NCI-H1417 treated with DMSO at 0.1 percent for 48 hours (cell line): ENCODE results near the gene VPS13D.
"Not testable (repeated sequence)": the region's sequence is repeated elsewhere in the genome, so short reads cannot be mapped to it uniquely, and the experiment has no call there.

ENCODE experiments used
- DNase-seq: peaks from one replicate; lab custom pipeline; 2025; lab: John Stamatoyannopoulos, UW

VPS13D gene

DNA sequence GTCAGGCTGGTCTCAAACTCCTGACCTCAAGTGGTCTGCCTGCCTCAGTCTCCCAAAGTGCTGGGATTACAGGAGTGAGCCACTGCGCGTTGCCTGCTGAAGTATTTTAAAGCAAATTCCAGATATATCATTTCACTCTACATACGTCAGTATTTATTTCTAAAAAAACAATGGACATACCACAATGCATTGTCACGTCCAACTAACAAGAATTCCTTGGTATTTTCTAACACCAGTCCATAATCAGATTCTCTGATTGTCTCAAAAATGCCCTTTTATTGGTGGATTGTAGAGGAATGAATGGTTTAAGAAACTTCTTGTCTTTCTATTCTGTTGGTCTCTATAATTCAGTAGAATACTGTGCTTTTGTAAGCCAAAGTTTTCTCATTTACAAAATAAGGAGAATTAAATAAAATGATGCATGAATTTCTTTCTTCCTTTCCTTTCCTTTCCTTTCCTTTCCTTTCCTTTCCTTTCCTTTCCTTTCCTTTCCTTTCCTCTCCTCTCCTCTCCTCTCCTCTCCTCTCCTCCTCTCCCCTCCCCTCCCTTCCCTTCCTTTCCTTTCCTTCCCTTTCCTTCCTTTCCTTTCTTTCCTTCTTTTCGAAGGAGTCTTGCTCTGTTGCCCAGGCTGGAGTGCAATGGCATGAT lies 55.8 kb downstream of the VPS13D start:
- no peak for DNase-seq

DNA sequence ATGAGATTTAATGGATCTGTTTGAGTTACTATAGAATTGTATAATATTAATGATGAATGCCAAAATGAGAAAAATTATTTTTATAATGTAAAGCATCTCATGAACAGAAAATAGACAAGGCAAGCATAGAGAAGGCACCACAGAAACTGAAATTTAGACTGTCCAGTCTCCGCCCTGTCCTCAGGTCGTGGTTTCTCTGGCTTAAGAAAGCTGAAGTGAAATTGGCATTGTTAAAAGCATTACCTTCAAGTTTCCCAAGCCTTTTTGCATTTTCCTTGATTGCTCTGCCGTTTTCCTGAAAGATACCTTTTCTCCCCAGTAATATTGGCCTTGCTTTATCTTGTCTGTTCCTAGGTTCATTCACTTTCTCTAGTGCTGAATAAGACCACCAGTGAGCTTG lies 58.0 kb downstream of the VPS13D start:
- DNase-seq, result no peak

- DNase-seq, result no peak
These were observed 61.0 kb downstream of the VPS13D start for GRCh38 chr1:12290828-12291227.

- DNase-seq, result no peak
These were observed 63.6 kb downstream of the VPS13D start for GRCh38 chr1:12293416-12293815.

DNA sequence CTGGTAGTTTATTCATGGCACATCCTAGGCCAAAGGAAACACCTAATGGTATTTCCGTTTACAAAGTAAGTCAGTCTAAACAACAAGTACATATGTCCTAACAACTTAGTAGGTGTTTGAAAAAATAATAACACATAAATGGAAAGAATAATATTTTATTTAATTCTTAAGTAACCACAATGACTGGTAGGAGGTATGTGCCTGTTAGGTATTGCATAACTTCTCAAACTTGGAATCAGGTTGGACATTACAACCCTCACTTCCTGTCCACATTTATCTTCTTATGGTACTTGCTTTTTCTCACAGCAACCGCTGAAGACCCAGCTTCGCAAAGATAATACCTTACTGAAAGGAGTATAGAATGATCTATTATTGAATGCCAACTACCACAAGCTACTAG lies 64.2 kb downstream of the VPS13D start:
- no peak for DNase-seq

DNA sequence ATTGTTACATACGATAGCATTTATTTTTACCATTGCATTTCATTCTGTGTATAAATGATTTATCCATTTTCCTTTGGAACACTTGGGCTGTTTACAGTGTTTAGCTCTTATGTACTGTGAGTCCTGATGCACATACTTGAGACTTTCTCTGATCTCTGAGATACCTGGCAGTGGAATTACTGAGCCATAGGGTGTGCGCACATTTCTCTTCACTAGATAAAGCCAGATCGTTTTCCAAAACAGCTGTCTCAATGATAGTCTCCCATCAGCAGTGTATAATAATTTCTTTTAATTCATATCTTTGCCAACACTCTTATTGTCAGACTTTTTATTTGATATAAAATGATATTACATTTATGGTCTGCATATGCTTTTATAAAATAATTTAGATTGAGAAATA lies 66.2 kb downstream of the VPS13D start:
- DNase-seq, result no peak

- no peak for DNase-seq
These were observed 66.8 kb downstream of the VPS13D start for GRCh38 chr1:12296623-12297022.

- DNase-seq, result no peak
These were observed 70.9 kb downstream of the VPS13D start for GRCh38 chr1:12300706-12301105.

- no peak for DNase-seq
These were observed 71.8 kb downstream of the VPS13D start for GRCh38 chr1:12301518-12302237.

DNA sequence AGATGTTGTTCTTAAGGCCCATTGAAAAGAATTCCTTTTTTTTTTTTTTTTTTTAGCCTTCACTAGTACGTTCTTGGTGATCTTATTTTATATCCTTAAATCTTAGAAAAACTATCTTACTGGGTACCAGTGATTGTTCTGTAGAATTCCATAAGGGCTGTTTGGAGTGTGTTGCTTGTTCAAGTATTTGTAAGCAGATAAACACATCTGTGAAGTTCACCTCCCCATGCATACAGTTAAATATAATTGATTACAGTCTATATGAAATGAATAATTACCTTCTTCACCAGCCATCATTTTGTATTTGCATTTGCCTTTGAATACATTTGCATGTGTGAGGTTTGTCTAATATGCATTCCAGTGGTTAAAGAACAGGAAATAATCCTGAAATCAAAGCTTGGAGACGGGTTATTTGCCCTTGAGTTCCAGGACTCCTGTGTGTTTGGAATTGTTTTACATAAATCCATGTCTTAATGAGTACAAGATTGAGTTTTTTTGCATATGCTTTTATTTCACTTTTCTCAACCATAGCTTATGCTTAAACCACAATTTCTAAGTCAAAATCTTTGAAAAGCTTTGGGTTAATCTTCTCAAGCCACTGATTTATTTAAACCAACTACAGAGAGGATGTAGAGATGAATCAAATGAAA lies 73.1 kb downstream of the VPS13D start:
- no peak for DNase-seq

DNA sequence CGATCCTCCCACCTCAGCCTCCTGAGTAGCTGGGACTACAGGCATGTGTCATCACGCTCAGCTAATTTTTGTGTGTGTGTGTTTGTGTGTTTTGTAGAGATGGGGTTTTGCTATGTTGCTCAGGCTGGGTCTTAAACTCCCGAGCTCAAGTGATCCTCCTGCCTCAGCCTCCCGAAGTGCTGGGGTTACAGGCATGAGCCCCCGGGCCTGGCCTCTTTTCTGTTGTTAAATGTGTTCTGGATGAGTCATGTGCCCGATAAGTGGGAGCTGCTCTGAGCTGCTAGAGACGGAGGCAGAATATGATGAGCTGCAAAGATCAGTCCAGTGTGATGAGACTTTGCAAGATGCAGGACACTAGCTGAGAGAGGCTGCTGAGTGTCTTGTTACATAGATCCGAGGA lies 75.5 kb downstream of the VPS13D start:
- DNase-seq, result no peak

GRCh38 chr1:12309783-12310742 lies 80.2 kb downstream of the VPS13D start:
- DNase-seq, result no peak

- DNase-seq, result no peak
These were observed 84.6 kb downstream of the VPS13D start for GRCh38 chr1:12314333-12314903.

GRCh38 chr1:12315146-12315545 lies 85.3 kb downstream of the VPS13D start:
- DNase-seq, result no peak

GRCh38 chr1:12316331-12316730 lies 86.5 kb downstream of the VPS13D start:
- DNase-seq, result no peak

DNA sequence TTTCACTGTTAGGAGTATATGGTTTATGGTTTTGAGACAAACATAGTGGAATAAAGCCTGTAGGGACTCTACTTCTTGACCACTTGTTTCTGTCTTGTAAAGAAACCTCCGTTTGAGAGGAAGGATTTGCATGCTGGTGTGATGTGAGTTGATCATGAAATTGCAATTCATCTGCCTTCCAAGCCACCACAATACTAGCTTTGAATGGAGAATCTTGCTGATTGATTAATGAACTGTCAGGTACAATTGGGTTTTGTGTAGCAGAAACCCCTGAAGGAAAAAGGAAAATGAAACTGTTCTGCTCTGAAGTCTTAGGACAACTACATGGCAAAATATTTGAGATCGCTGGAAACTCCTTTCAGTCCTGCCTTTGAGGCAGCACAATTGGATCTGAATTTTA lies 90.7 kb downstream of the VPS13D start:
- DNase-seq, result no peak

DNA sequence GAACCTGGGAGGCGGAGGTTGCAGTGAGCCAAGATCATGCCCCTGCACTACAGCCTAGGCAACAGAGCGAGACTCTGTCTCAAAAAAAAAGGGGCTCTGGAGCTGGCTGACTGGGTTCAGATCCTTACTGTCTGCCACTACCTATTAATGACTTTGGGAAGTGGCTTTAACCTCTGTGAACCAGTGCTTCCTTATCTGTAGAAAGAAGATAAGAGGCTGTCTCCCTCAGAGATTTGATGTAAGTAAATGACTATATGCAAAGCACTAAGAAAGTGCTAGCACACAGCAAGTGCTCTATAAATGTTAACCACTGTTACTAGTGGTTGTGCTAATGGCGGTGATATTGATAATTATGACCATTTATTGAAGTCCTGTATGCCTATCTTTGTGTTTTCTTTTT lies 94.6 kb downstream of the VPS13D start:
- no peak for DNase-seq

GRCh38 chr1:12324973-12325372 lies 95.1 kb downstream of the VPS13D start:
- not testable (repeated sequence) for DNase-seq

GRCh38 chr1:12326986-12327385 lies 97.2 kb downstream of the VPS13D start:
- no peak for DNase-seq

GRCh38 chr1:12327566-12327965 lies 97.7 kb downstream of the VPS13D start:
- DNase-seq, result no peak

- no peak for DNase-seq
These were observed 103.4 kb downstream of the VPS13D start for GRCh38 chr1:12333036-12333785.
